ENCODE data around the gene CDH23. TPM values are rescaled to one million over a fixed set of nuclear protein-coding genes. Genes with fewer than 3 reads are reported as not detected.

CDH23 gene
- polyA plus RNA-seq, 2 of the 4 experiments (the other 2 are of a cell fraction), result 1.1 to 2.3 TPM

- ChIA-PET CTCF (interaction anchor here (0.7 to 2.8 kb wide), 9 partner anchors 8 to 331 kb away, joined by 3 to 8 read pairs (median 4); partner anchors contain the start of gene CDH23), POLR2A (no interaction called here)
- Histone ChIP-seq H3K4me2 (no peak overlapping the region), H3K27ac (no peak overlapping the region), H3K4me1 (peaks cover 11% of the 10 kb centered on the region), H3K4me3 (no peak overlapping the region), H3K9me3 (no peaks in the 10 kb centered on the region)
- DNase-seq (ENCODE audit: low read depth in 1 of 2, low spot score in 1 of 2) (no peak), FAIRE-seq (no peak), ATAC-seq (no peak)
- 86% methylated on average over 12 of the region's 12 CpGs for WGBS (ENCODE audit: missing lambda C conversion rate)
- TF ChIP-seq BHLHE40 (IDR thresholded peaks at IDR 0.05; ENCODE audit: low read depth, low read length) (no peak), HEYL (CRISPR knock-in tag; IDR thresholded peaks at IDR 0.05) (no peak), EHMT2 (IDR thresholded peaks at IDR 0.05; ENCODE audit: low read depth) (no peak), GATA3 (IDR thresholded peaks at IDR 0.05; ENCODE audit: borderline replicate concordance) (no peak), MAZ (IDR thresholded peaks at IDR 0.05; ENCODE audit: borderline replicate concordance, low read depth, low read length) (no peak), FOXS1 (CRISPR knock-in tag; IDR thresholded peaks at IDR 0.05) (no peak), KDM1A (IDR thresholded peaks at IDR 0.05; ENCODE audit: low read depth) (no peak), EP300 (IDR thresholded peaks at IDR 0.05) (no peak), POLR2AphosphoS2 (conservative IDR thresholded peaks at IDR 0.05; ENCODE audit: low read length) (no peak), REST (IDR thresholded peaks at IDR 0.05) (no peak), HES2 (IDR thresholded peaks at IDR 0.05) (no peak), USF2 (IDR thresholded peaks at IDR 0.05) (no peak), TFCP2L1 (CRISPR knock-in tag; IDR thresholded peaks at IDR 0.05) (no peak), HOXB13 (CRISPR knock-in tag; IDR thresholded peaks at IDR 0.05; ENCODE audit: low read depth) (no peak), EHF (CRISPR knock-in tag; IDR thresholded peaks at IDR 0.05) (no peak), CBX2 (IDR thresholded peaks at IDR 0.05; ENCODE audit: borderline replicate concordance, low read depth) (no peak), CTCF (IDR thresholded peaks at IDR 0.05) (no peak)
Observed at GRCh38 chr10:71616817-71617654, 220.3 kb downstream of the CDH23 start.

- WGBS (ENCODE audit: missing lambda C conversion rate), result 75% methylated on average over 2 of the region's 6 CpGs
- no peak for ATAC-seq
- ChIA-PET CTCF (interaction anchor here (1.0 to 10.4 kb wide), 3 partner anchors 7 to 48 kb away, joined by 3 to 109 read pairs (median 8); no protein-coding TSS in a partner anchor), POLR2A (no interaction called here)
- TF ChIP-seq RARB (CRISPR knock-in tag; IDR thresholded peaks at IDR 0.05) (no peak), E2F6 (IDR thresholded peaks at IDR 0.05; ENCODE audit: borderline replicate concordance, low read depth) (no peak), PBX3 (IDR thresholded peaks at IDR 0.05) (no peak), CEBPB (IDR thresholded peaks at IDR 0.05) (no peak), CHD4 (IDR thresholded peaks at IDR 0.05; ENCODE audit: borderline replicate concordance) (no peak), ATOH8 (CRISPR knock-in tag; IDR thresholded peaks at IDR 0.05; ENCODE audit: low read depth) (no peak)
- Histone ChIP-seq H3K4me1 (peaks cover 15% of the 10 kb centered on the region), H3K4me2 (no peak overlapping the region), H3K9me3 (no peaks in the 10 kb centered on the region), H3K4me3 (no peak overlapping the region), H3K27ac (no peak overlapping the region)
- no peak for DNase-seq (ENCODE audit: low read depth in 1 of 2, low spot score in 1 of 2)
- no peak for FAIRE-seq
Observed at GRCh38 chr10:71618176-71618575, 221.5 kb downstream of the CDH23 start.

Data from A549 (cell line).